ENCODE measurements around the gene RNF115. TPM values are rescaled to one million over a fixed set of nuclear protein-coding genes. Genes with fewer than 3 reads are reported as not detected.

Gene RNF115
- 11.1 to 12.5 TPM (median 12.1 TPM) in 5 replicates for total RNA-seq (2022; extraction: Qiagen RNA extraction; ENCODE audit: low read depth)

DNA sequence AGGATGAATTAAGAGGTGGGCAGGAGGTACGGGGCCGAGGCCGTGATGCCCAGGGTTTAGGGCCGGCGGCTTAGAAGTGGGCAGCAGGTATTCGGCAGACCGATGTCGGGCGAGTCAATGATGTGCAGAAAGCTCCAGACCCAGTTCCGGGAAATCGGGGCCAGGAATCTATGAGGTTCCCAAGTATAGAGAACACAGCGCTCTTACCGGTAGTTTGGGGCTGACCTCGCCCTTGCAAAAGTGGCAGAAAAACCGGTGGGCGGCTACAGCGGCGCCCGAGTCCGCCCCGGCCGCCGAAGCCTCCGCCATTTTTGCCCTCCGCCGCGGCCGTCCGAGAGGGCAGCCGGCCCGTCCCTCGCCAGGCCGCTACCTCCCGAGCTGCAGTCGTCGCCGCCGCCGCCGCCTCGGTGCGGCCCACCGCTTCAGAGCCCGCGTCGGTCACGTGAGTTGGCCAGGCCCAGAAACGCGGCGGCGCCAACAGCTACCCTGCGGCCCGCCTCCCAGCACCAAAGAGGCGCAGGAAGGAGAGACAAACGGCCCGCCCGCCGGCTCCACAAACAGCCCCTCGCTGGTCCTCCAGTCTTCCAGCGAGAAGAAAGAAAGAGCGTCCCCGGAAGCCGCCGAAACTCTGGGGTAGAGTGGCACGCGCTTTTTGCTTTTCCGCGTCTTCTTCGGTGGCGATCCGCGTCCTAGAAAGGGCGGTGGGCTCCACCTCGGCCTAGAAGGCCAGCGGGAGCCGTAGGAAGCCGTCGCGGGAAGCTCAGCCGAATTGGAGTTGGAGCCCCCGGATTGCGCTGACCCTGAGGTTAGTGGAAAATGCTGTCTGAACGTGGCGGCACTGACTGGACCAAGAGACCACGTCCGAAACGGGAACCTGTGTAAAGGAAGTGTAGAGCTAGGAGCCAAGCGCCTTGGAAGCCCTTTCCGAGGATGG is at the start of gene RNF115, which contains the start of gene POLR3C:
Gene RNF115, minus strand, starts transcription at position 531 of the 934 bp plus-strand sequence. Its CDS starts 222 bp downstream, at position 309.
Gene POLR3C, plus strand, starts transcription at position 636 of the 934 bp plus-strand sequence. CDS start 1,577 bp downstream, outside the sequence.

GRCh38 chr1:145858901-145859490 is 35.1 kb upstream of the RNF115 start, which contains the start of gene PIAS3:
Gene PIAS3, minus strand, starts transcription at chr1:145859081. Its CDS starts 91 bp downstream, at chr1:145858990.

GRCh38 chr1:145845514-145846161 is 21.7 kb upstream of the RNF115 start, which contains the start of gene NUDT17:
Gene NUDT17, plus strand, starts transcription at chr1:145845630. Its CDS starts 11 bp downstream, at chr1:145845641.

DNA sequence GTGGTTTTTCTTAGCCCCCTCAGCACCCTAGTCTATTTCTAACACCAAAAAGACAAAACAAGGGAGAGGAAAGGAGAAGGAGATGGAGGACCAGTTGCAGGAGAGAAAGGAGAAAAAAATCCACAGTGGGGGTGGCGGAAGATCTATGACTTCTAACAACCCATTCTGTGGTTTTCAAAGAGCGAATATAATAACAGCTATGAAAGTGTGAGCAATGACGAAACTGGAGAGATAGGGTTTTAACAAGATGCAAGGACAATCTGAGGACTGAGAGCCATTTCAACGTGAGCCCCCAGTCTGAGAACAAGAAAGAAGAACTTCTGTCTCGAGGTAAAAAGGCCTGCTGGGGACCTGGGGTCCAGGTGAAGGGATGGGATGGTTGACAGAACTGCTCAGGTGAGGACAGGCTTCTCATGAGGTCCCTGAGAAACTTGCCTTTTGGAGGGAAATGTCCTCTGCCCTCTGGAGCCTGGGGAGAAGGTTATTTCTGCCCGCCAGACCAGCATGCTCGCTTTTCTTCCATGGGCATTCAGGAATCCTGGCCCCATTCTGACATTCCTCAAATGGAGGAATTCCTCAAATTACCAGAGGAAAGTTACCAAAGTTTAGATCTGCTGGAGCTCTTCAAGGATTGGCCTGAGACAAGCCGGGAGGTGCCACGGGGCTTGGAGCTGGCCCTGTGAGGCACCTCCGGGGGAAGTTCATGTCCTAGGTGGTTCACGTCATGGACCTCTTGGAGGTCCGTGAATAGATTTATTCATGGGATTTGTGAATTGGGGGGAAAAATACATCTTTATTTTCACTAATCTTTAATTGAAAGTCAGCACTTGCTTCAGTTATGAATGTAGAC is 104.4 kb downstream of the RNF115 start, which contains the start of gene CD160:
Gene CD160, plus strand, starts transcription at position 270 of the 850 bp plus-strand sequence. CDS start 8,829 bp downstream, outside the sequence.

GRCh38 chr1:145707183-145707867 is 116.6 kb downstream of the RNF115 start, which contains the start of gene PDZK1:
Gene PDZK1, minus strand, starts transcription at chr1:145707368. Its CDS starts 19,347 bp downstream, at chr1:145688021.

Other genes with a start within 250 kb of the RNF115 start
- gene GPR89A, start 216.1 kb downstream of the RNF115 start, total RNA-seq (2022; extraction: Qiagen RNA extraction; ENCODE audit: low read depth): 12.9 to 16.4 TPM (median 15.4 TPM) in 5 replicates
- 0.39 to 1.7 TPM (median 0.98 TPM) in 5 replicates for gene PDZK1, start 116.7 kb downstream of the RNF115 start, total RNA-seq (2022; extraction: Qiagen RNA extraction; ENCODE audit: low read depth)
- not detected in 5 replicates for gene CD160, start 104.6 kb downstream of the RNF115 start, total RNA-seq (2022; extraction: Qiagen RNA extraction; ENCODE audit: low read depth)
- gene POLR3C, start 105 bp upstream of the RNF115 start, total RNA-seq (2022; extraction: Qiagen RNA extraction; ENCODE audit: low read depth): 33.2 to 36.2 TPM (median 34.6 TPM) in 5 replicates
- gene NUDT17, start 21.5 kb upstream of the RNF115 start, total RNA-seq (2022; extraction: Qiagen RNA extraction; ENCODE audit: low read depth): 5.2 to 7.7 TPM (median 6.4 TPM) in 5 replicates
- gene PIAS3, start 35.0 kb upstream of the RNF115 start, total RNA-seq (2022; extraction: Qiagen RNA extraction; ENCODE audit: low read depth): 29.2 to 40.6 TPM (median 34.2 TPM) in 5 replicates
- gene ANKRD35, start 61.8 kb upstream of the RNF115 start, total RNA-seq (2022; extraction: Qiagen RNA extraction; ENCODE audit: low read depth): not detected in 5 replicates
- gene ITGA10, start 86.0 kb upstream of the RNF115 start, total RNA-seq (2022; extraction: Qiagen RNA extraction; ENCODE audit: low read depth): 0.88 to 1.7 TPM (median 1.1 TPM) in 5 replicates
- gene PEX11B, start 94.6 kb upstream of the RNF115 start, total RNA-seq (2022; extraction: Qiagen RNA extraction; ENCODE audit: low read depth): 25.4 to 40.2 TPM (median 31.3 TPM) in 5 replicates
- gene RBM8A, start 103.4 kb upstream of the RNF115 start, total RNA-seq (2022; extraction: Qiagen RNA extraction; ENCODE audit: low read depth): 207 to 293 TPM (median 217 TPM) in 5 replicates
- 7.7 to 12.6 TPM (median 12.0 TPM) in 5 replicates for gene LIX1L, start 133.9 kb upstream of the RNF115 start, total RNA-seq (2022; extraction: Qiagen RNA extraction; ENCODE audit: low read depth)
- 0.11 to 0.36 TPM (median 0.20 TPM) in 5 replicates for gene ANKRD34A, start 140.5 kb upstream of the RNF115 start, total RNA-seq (2022; extraction: Qiagen RNA extraction; ENCODE audit: low read depth)
- 10.3 to 13.0 TPM (median 11.8 TPM) in 5 replicates for gene POLR3GL, start 140.6 kb upstream of the RNF115 start, total RNA-seq (2022; extraction: Qiagen RNA extraction; ENCODE audit: low read depth)
- 0.14 to 0.45 TPM (median 0.28 TPM) in 5 replicates for gene TXNIP, start 172.5 kb upstream of the RNF115 start, total RNA-seq (2022; extraction: Qiagen RNA extraction; ENCODE audit: low read depth)
- not detected in 5 replicates for gene HJV, start 197.6 kb upstream of the RNF115 start, total RNA-seq (2022; extraction: Qiagen RNA extraction; ENCODE audit: low read depth)